Neural progenitor cell (in vitro differentiated cells): ENCODE results near the gene PITPNM3. TPM values are rescaled to one million over a fixed set of nuclear protein-coding genes. Genes with fewer than 3 reads are reported as not detected.

ENCODE experiments used
- DNase-seq: peaks from one replicate; pipeline ENCODE4 v3.0.0-alpha.2; 2016; ENCODE audit warnings: low spot score
- H2AFZ ChIP-seq: fragments of 200-600 bp; sonication (generic); replicated peaks from 2 replicates; pipeline ENCODE4 v1.6.1; 2016; ENCODE audit warnings: antibody characterized with exemption
- H3F3A ChIP-seq: fragments of 200-600 bp; sonication (generic); 2 replicates; pipeline ENCODE4 v1.6.1; 2016; ENCODE audit warnings: antibody characterized with exemption, low read depth
- H3K27ac ChIP-seq: fragments of 200-600 bp; sonication (generic); 2 replicates; pipeline ENCODE4 v1.5.1; 2016; ENCODE audit warnings: mild to moderate bottlenecking
- H3K27me3 ChIP-seq: fragments of 200-600 bp; sonication (generic); 2 replicates; pipeline ENCODE4 v1.6.1; 2016; ENCODE audit warnings: mild to moderate bottlenecking, moderate library complexity
- H3K36me3 ChIP-seq: fragments of 200-600 bp; sonication (generic); 2 replicates; pipeline ENCODE4 v1.5.1; 2016
- H3K4me1 ChIP-seq: fragments of 200-600 bp; sonication (generic); 2 replicates; pipeline ENCODE4 v1.6.1; 2016; ENCODE audit warnings: mixed run types
- H3K4me2 ChIP-seq: fragments of 200-600 bp; sonication (generic); 2 replicates; pipeline ENCODE4 v1.6.1; 2016
- H3K4me3 ChIP-seq: fragments of 200-600 bp; sonication (generic); 2 replicates; pipeline ENCODE4 v1.5.1; 2016
- H3K79me2 ChIP-seq: fragments of 200-600 bp; sonication (generic); 2 replicates; pipeline ENCODE4 v1.6.1; 2016; ENCODE audit warnings: low read depth
- H3K9ac ChIP-seq: fragments of 200-600 bp; sonication (generic); 2 replicates; pipeline ENCODE4 v1.6.1; 2016
- H3K9me3 ChIP-seq: fragments of 200-600 bp; sonication (generic); 2 replicates; pipeline ENCODE4 v1.5.1; 2016; ENCODE audit warnings: low read depth
- H4K20me1 ChIP-seq: fragments of 200-600 bp; sonication (generic); 2 replicates; pipeline ENCODE4 v1.6.1; 2016; ENCODE audit warnings: low read depth
- H3K27ac Mint-ChIP-seq: 3 replicates; pipeline ENCODE4 v1.8.0; 2021; ENCODE audit warnings: mixed read lengths
- H3K27me3 Mint-ChIP-seq: 2 replicates; pipeline ENCODE4 v1.8.0; 2022; ENCODE audit warnings: low read depth, mild to moderate bottlenecking, inconsistent platforms, moderate library complexity, mixed read lengths; ENCODE audit not compliant: insufficient read depth
- H3K36me3 Mint-ChIP-seq: 3 replicates; pipeline ENCODE4 v1.8.0; 2021; ENCODE audit warnings: mixed read lengths
- H3K4me1 Mint-ChIP-seq: 3 replicates; pipeline ENCODE4 v1.8.0; 2021; ENCODE audit warnings: mixed read lengths
- H3K4me3 Mint-ChIP-seq: 3 replicates; pipeline ENCODE4 v1.8.0; 2021; ENCODE audit warnings: mild to moderate bottlenecking, moderate library complexity, mixed read lengths
- H3K9me3 Mint-ChIP-seq: 3 replicates; pipeline ENCODE4 v1.8.0; 2020; ENCODE audit warnings: mixed read lengths
- EZH2 ChIP-seq: fragments of 200-600 bp; sonication (generic); IDR thresholded peaks from 2 replicates; pipeline ENCODE4 v1.6.1; 2017; ENCODE audit warnings: antibody characterized with exemption, mild to moderate bottlenecking, moderate library complexity
- EZH2phosphoT487 ChIP-seq: fragments of 200-600 bp; sonication (generic); IDR thresholded peaks from 2 replicates; pipeline ENCODE4 v1.6.1; 2017; ENCODE audit warnings: antibody characterized with exemption
- total RNA-seq: library from RNA; depleted of rRNA; stranded (reverse); fragments of >200 nt; gene quantifications from 2 replicates; pipeline ENCODE4 v1.2.3, GENCODE V29; 2015; ENCODE audit warnings: low replicate concordance
- TF ChIP-seq, protein P1 (sequence below): fragments of 200-600 bp; sonication (generic); IDR thresholded peaks from 2 replicates; pipeline ENCODE4 v1.5.1; 2017; ENCODE audit warnings: antibody characterized with exemption, mild to moderate bottlenecking

The PITPNM3 gene
- total RNA-seq, 1 donor from 2014 or later = 2.8 TPM

DNA sequence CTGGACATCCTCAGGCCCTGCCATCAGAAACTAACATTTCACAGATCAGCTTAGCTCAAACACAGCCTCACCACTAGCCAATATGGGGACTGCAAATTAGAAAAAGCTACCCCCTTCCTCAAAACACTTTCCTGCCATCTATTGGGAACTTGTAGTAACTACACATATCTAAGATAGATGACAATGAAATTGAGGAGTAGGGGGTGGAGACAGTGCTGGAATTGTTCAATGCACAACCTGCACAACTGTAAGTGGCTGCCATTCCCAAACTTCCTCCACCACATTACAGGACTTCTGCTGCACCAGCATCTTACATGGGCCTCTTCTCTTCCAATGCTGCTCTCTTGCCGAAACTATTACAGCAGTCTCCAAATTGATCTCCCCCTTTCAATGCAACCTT is 143.3 kb downstream of the PITPNM3 start:
- Histone ChIP-seq H3K4me1 (peaks cover 10% of the 10 kb centered on the region), H3K4me3 (no peak overlapping the region), H3K27me3 (no peaks in the 10 kb centered on the region), H3K4me2 (no peak overlapping the region), H3K36me3 (no peaks in the 10 kb centered on the region), H4K20me1 (no peaks in the 10 kb centered on the region), H3K9ac (no peak overlapping the region), H3F3A (peaks cover 10% of the 10 kb centered on the region), H3K27ac (no peak overlapping the region), H3K79me2 (no peaks in the 10 kb centered on the region), H2AFZ (no peak overlapping the region), H3K9me3 (no peaks in the 10 kb centered on the region)
- Mint-ChIP-seq H3K9me3 (no peaks in the 10 kb centered on the region), H3K27me3 (peaks cover 14% of the 10 kb centered on the region), H3K4me1 (peaks cover 19% of the 10 kb centered on the region), H3K27ac (peak overlapping the region; percentile 70), H3K4me3 (no peak overlapping the region), H3K36me3 (no peaks in the 10 kb centered on the region)
- peak; percentile 66 for DNase-seq
- TF ChIP-seq EZH2 (no peak), EZH2phosphoT487 (no peak)
- TF ChIP-seq, protein P1, sequence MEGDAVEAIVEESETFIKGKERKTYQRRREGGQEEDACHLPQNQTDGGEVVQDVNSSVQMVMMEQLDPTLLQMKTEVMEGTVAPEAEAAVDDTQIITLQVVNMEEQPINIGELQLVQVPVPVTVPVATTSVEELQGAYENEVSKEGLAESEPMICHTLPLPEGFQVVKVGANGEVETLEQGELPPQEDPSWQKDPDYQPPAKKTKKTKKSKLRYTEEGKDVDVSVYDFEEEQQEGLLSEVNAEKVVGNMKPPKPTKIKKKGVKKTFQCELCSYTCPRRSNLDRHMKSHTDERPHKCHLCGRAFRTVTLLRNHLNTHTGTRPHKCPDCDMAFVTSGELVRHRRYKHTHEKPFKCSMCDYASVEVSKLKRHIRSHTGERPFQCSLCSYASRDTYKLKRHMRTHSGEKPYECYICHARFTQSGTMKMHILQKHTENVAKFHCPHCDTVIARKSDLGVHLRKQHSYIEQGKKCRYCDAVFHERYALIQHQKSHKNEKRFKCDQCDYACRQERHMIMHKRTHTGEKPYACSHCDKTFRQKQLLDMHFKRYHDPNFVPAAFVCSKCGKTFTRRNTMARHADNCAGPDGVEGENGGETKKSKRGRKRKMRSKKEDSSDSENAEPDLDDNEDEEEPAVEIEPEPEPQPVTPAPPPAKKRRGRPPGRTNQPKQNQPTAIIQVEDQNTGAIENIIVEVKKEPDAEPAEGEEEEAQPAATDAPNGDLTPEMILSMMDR = peak; percentile 60

DNA sequence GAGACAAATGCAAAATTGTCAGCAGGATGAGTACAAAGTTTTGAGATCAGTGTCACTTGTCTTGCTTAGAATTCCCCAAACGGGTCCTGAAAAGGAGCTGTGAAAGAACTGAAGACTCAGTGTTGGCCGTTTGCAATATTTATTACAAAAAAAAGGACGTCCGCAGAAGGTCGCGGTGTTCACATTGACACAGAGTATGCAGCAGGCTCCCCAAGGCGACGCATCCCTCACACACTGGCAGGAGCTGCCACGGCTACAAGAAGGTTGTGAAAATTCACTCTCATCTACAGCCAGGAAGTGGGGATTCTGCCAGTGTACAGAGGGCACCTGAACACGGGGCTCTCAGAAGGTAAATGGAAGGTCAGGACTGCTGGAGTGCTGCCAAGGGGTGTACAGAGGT is 147.6 kb downstream of the PITPNM3 start:
- Histone ChIP-seq H3K9ac (no peak overlapping the region), H3F3A (peaks cover 15% of the 10 kb centered on the region), H4K20me1 (no peaks in the 10 kb centered on the region), H3K4me3 (no peak overlapping the region), H2AFZ (no peak overlapping the region), H3K27ac (peak overlapping the region; percentile 72), H3K4me2 (peak overlapping the region; percentile 47), H3K4me1 (peaks cover 13% of the 10 kb centered on the region), H3K27me3 (no peaks in the 10 kb centered on the region), H3K36me3 (no peaks in the 10 kb centered on the region), H3K9me3 (no peaks in the 10 kb centered on the region), H3K79me2 (no peaks in the 10 kb centered on the region)
- Mint-ChIP-seq H3K9me3 (no peaks in the 10 kb centered on the region), H3K27me3 (peaks cover 16% of the 10 kb centered on the region), H3K36me3 (no peaks in the 10 kb centered on the region), H3K27ac (no peak overlapping the region), H3K4me1 (peaks cover 24% of the 10 kb centered on the region), H3K4me3 (no peak overlapping the region)
- DNase-seq = no peak
- TF ChIP-seq, protein P1 = no peak
- no peak for TF ChIP-seq EZH2phosphoT487
- no peak for TF ChIP-seq EZH2

DNA sequence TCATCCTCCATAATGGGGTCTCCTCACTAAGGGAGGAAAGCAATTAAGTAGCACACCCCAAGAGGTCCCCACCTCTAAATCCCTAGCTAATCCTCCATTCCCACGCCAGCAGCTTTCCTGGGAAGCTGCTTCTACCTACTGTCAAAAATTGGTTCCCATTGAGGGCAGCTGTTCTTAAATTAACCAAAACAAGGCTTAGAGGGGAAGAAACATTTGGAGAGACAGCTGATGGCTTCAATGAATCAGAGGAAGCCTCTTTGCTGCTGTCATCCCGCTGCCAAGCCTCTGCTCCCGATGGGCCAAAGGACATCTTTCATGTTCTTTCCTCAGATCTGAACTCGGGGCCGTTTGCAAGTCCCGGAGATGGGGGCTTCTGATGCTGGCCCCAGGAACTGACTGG is 148.1 kb downstream of the PITPNM3 start:
- Histone ChIP-seq H3K79me2 (no peaks in the 10 kb centered on the region), H3K4me2 (peak overlapping the region; percentile 47), H3K4me3 (no peak overlapping the region), H3K4me1 (peaks cover 13% of the 10 kb centered on the region), H3K36me3 (no peaks in the 10 kb centered on the region), H2AFZ (no peak overlapping the region), H3K27me3 (no peaks in the 10 kb centered on the region), H3K9ac (no peak overlapping the region), H3F3A (peaks cover 15% of the 10 kb centered on the region), H3K9me3 (no peaks in the 10 kb centered on the region), H3K27ac (peak overlapping the region; percentile 72), H4K20me1 (no peaks in the 10 kb centered on the region)
- no peaks in the 10 kb centered on the region for H3K36me3 Mint-ChIP-seq
- H3K27me3 Mint-ChIP-seq = peaks cover 14% of the 10 kb centered on the region
- TF ChIP-seq EZH2phosphoT487 = no peak
- TF ChIP-seq, protein P1 = no peak
- no peak for TF ChIP-seq EZH2
- peaks cover 23% of the 10 kb centered on the region for H3K4me1 Mint-ChIP-seq
- no peak overlapping the region for H3K4me3 Mint-ChIP-seq
- peak overlapping the region; percentile 78 for H3K27ac Mint-ChIP-seq
- DNase-seq = peak; percentile 39
- H3K9me3 Mint-ChIP-seq = no peaks in the 10 kb centered on the region
